HG02970 (cell line): ENCODE measurements around the gene NCOR2.

Source experiments
- ATAC-seq: cut with Tn5 transposase; IDR thresholded peaks from one replicate; pipeline ENCODE4 v1.9.1; 2021; ENCODE audit warnings: mild to moderate bottlenecking, moderate library complexity, moderate number of reproducible peaks; ENCODE audit not compliant: unreplicated experiment, low FRiP score

NCOR2 gene

GRCh38 chr12:124531281-124531745 lies 36.1 kb downstream of the NCOR2 start:
- no peak for ATAC-seq

DNA sequence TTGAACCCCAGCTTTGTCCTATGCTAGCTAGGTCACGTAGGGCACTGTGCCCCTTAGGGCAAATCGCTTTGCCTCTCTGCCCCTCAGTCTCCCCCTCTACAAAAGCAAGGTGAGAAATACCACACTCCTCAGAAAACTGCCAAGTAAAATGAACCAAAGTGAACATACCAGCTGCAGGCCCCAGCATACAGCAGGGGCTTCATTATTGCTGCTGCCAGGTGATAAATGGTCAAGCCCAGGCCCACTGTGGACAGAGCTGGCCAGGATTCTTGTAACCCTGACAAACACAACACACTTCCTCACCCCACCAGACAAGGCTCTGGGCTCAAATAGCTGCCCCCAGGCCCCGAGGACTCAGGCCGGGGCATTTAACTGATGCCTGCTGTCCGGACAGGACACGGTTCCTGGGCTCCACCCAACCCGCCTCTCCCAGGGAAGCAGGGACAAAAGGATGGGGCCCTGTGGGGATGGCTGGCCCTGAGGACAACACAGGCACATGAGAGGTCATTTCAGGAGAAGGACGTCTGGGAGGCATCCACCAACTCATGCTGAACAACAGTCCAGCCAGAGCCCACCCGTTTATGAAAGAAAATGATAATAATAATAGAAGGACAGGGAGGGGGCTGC lies 36.7 kb downstream of the NCOR2 start:
- ATAC-seq, result no peak

DNA sequence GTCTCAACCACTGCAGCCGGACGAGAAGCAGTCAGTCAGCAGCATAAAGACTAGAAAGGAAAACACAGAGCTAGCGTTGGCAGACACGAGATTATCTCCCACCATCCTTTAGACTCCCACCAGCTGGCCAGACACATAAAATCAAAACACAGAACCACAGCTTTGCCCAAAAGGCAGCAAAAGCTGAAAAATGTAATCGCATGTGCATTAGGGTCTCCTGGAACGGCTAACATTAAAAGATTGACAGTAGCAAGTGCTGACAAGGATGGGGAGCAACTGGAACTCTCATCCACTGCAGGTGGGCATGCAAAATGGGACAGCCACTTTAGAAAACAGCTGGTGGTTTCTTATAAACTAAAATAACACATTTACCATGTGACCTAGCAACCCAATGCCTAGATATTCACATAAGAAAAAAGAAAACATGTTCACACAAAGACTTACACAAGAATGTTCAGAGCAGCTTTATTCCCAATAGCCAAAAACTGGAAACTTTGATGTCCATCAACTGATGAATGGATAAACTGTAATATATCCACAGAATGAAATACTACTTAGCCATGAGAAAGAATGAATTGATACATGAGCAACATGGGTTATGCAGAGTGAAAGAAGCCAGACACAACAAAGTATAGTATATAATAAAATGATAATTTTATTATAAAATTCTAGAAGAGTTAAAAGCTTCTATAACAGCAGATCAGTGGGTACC lies 37.7 kb downstream of the NCOR2 start:
- ATAC-seq, result no peak

GRCh38 chr12:124527861-124528561 lies 39.4 kb downstream of the NCOR2 start:
- no peak for ATAC-seq

- ATAC-seq, result no peak
These were observed 41.3 kb downstream of the NCOR2 start for GRCh38 chr12:124525927-124526692.

- ATAC-seq, result no peak
These were observed 42.0 kb downstream of the NCOR2 start for GRCh38 chr12:124525455-124525854.

- ATAC-seq, result no peak
These were observed 43.0 kb downstream of the NCOR2 start for GRCh38 chr12:124524231-124524925.

DNA sequence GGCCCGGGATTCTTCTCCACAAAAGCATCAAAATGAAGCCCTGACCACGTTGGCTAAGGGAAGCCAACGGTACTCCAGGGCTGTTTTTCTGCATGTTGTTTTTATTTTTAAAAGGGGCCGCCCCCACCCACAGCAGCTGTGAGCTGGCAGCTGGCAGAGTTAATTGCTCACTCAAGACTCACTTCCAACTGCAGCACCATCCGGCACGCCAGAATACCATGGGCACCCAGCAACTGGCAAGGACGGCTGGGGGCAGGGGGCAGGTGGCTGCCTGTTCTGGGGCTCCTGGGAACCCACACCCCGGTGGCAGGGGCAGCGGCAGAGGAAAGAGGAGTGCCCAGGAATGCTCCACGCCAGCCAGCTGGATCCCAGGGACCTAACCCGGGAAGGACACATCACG lies 44.3 kb downstream of the NCOR2 start:
- ATAC-seq, result no peak

- ATAC-seq, result no peak
These were observed 46.5 kb downstream of the NCOR2 start for GRCh38 chr12:124520907-124521306.

DNA sequence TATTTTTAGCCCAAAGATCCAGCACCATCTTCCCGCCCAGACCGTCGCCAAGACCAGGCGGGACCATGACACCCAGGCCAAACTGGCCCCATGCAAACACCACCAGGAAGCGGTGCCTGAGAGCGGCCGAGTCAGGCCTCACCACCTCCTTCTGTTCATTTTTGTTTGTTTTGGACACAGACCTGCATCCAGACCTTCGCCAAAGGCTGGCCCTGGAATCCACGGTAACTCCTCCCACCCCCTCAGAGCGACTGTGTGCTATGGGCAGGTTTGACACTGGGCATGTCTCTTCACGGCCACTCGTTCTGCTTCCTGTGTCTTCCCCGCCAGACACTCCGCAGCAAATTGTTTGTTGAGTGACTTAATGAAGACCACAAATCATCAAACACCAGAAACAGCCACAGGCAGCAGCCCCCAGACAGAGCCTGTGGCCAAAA lies 47.1 kb downstream of the NCOR2 start:
- no peak for ATAC-seq

GRCh38 chr12:124519746-124520145 lies 47.7 kb downstream of the NCOR2 start:
- ATAC-seq, result no peak

DNA sequence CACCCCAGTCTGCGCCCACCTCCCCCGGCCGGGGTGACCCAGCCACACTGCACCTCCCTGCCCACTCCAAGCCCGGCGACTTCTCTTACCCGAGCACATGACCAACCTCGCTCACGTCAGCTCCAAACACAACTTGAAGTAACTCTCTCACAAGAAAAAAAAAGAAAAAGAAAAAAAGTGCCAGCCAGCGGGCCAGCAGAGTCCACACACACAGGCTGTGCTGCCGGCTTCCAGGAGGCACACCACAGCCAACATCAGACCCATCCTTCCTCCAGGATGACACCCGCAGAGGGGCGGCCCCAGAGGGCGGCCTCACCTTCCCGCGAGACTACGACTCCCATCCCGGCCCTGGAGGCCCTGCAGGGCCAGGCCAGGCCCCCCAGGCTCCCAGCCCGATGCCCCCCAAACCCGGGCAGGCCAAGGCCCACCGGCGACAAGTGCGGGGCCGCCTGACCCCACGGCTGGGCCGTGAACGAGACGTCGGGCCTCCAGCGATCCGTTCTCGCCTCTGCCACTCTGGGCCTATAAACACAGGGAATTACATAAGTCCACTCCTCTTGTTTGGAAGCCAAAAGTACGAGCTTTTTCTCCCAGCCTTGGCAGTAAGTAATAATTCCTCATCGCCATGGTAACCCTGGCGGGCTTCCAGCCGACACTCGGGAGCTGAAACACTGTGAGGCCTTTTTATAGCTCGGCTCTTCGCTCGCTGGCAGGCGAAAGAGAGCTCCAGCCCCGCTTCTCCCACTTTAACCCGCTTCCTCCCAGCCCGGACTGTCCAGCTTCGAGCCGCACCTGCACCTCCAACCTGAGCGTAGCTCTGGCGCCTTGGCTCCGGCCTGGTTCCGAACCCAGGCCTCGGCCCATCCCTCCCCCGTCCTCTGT lies 49.1 kb downstream of the NCOR2 start:
- ATAC-seq, result no peak
